H9 (cell line): Measurements from ENCODE around the gene KCNAB2. TPM values are rescaled to one million over a fixed set of nuclear protein-coding genes. Genes with fewer than 3 reads are reported as not detected.
A peak's percentile ranks its signal among the peaks of the same experiment; 100 is the strongest.

ENCODE experiments used
- DNase-seq: peaks from one replicate; pipeline ENCODE4 v3.0.0-alpha.2; 2017
- H2AFZ ChIP-seq: one replicate; pipeline ENCODE4 v1.6.1; 2013; ENCODE audit warnings: mild to moderate bottlenecking, low read length, control low read depth, moderate library complexity
- H2AK5ac ChIP-seq: 2 replicates; pipeline ENCODE4 v1.6.1; 2013; ENCODE audit warnings: low read length, control low read depth, mixed read lengths; ENCODE audit not compliant: insufficient read length
- H2BK120ac ChIP-seq: one replicate; pipeline ENCODE4 v1.6.1; 2013; ENCODE audit warnings: low read depth, mild to moderate bottlenecking, low read length, control low read depth, inconsistent platforms; ENCODE audit not compliant: poor library complexity, severe bottlenecking
- H2BK12ac ChIP-seq: 2 replicates; pipeline ENCODE4 v1.6.1; 2013; ENCODE audit warnings: low read length, control low read depth, mixed read lengths, low read depth; ENCODE audit not compliant: insufficient read length
- H2BK15ac ChIP-seq: 2 replicates; pipeline ENCODE4 v1.6.1; 2013; ENCODE audit warnings: low read depth, low read length, control low read depth
- H2BK20ac ChIP-seq: one replicate; pipeline ENCODE4 v1.6.1; 2013; ENCODE audit warnings: low read depth, mild to moderate bottlenecking, low read length, control low read depth, inconsistent platforms; ENCODE audit not compliant: poor library complexity, severe bottlenecking
- H2BK5ac ChIP-seq: 2 replicates; pipeline ENCODE4 v1.6.1; 2013; ENCODE audit warnings: low read length, control low read depth, mixed read lengths; ENCODE audit not compliant: insufficient read length
- H3K14ac ChIP-seq: 2 replicates; pipeline ENCODE4 v1.6.1; 2013; ENCODE audit warnings: low read length, control low read depth; ENCODE audit not compliant: insufficient read depth
- H3K18ac ChIP-seq: 2 replicates; pipeline ENCODE4 v1.6.1; 2013; ENCODE audit warnings: low read depth, mild to moderate bottlenecking, mixed read lengths, low read length, control low read depth; ENCODE audit not compliant: insufficient read length
- H3K23ac ChIP-seq: 2 replicates; pipeline ENCODE4 v1.6.1; 2013; ENCODE audit warnings: low read length, control low read depth, mixed read lengths, low read depth; ENCODE audit not compliant: insufficient read length
- H3K23me2 ChIP-seq: 2 replicates; pipeline ENCODE4 v1.6.1; 2013; ENCODE audit warnings: low read depth, mild to moderate bottlenecking, mixed read lengths, low read length, control low read depth; ENCODE audit not compliant: insufficient read length, poor library complexity, severe bottlenecking
- H3K27ac ChIP-seq: 2 replicates; pipeline ENCODE4 v1.5.1; 2013; ENCODE audit warnings: low read length, control low read depth, mixed read lengths, low read depth; ENCODE audit not compliant: insufficient read length
- H3K27me3 ChIP-seq: 2 replicates; pipeline ENCODE4 v1.6.1; 2013; ENCODE audit warnings: low read length, control low read depth, inconsistent platforms; ENCODE audit not compliant: insufficient read depth
- H3K4ac ChIP-seq: 2 replicates; pipeline ENCODE4 v1.6.1; 2013; ENCODE audit warnings: low read depth, mild to moderate bottlenecking, control low read depth, inconsistent platforms, low read length, moderate library complexity
- H3K4me1 ChIP-seq: 2 replicates; pipeline ENCODE4 v1.6.1; 2013; ENCODE audit warnings: low read length, control low read depth, inconsistent platforms; ENCODE audit not compliant: insufficient read depth
- H3K4me2 ChIP-seq: 2 replicates; pipeline ENCODE4 v1.6.1; 2013; ENCODE audit warnings: low read length, control low read depth, mixed read lengths; ENCODE audit not compliant: insufficient read length, insufficient read depth
- H3K56ac ChIP-seq: 2 replicates; pipeline ENCODE4 v1.6.1; 2013; ENCODE audit warnings: low read depth, mild to moderate bottlenecking, mixed read lengths, low read length, control low read depth; ENCODE audit not compliant: insufficient read length
- H3K79me1 ChIP-seq: 2 replicates; pipeline ENCODE4 v1.6.1; 2013; ENCODE audit warnings: low read depth, mild to moderate bottlenecking, moderate library complexity, low read length, control low read depth, inconsistent platforms; ENCODE audit not compliant: insufficient read depth, poor library complexity, severe bottlenecking
- H3K79me2 ChIP-seq: 2 replicates; pipeline ENCODE4 v1.6.1; 2013; ENCODE audit warnings: low read length, control low read depth, inconsistent platforms; ENCODE audit not compliant: insufficient read depth
- H3K9ac ChIP-seq: 2 replicates; pipeline ENCODE4 v1.6.1; 2013; ENCODE audit warnings: low read length, control low read depth, mixed read lengths; ENCODE audit not compliant: insufficient read length; ENCODE audit errors: extremely low read depth
- H3K9me3 ChIP-seq: one replicate; pipeline ENCODE4 v1.6.1; 2013; ENCODE audit warnings: low read depth, low read length, inconsistent platforms; ENCODE audit not compliant: control insufficient read depth
- H3T11ph ChIP-seq: one replicate; pipeline ENCODE4 v1.6.1; 2013; ENCODE audit warnings: mild to moderate bottlenecking, low read length, control low read depth, inconsistent platforms
- H4K20me1 ChIP-seq: one replicate; pipeline ENCODE4 v1.6.1; 2013; ENCODE audit not compliant: control insufficient read depth, insufficient read length, insufficient read depth
- H4K5ac ChIP-seq: 2 replicates; pipeline ENCODE4 v1.6.1; 2013; ENCODE audit warnings: low read depth, mild to moderate bottlenecking, mixed read lengths, low read length, control low read depth; ENCODE audit not compliant: insufficient read length
- H4K8ac ChIP-seq: replicated peaks from 2 replicates; pipeline ENCODE4 v1.6.1; 2013; ENCODE audit warnings: low read length, control low read depth, mixed read lengths, low read depth; ENCODE audit not compliant: insufficient read length
- H4K91ac ChIP-seq: 2 replicates; pipeline ENCODE4 v1.6.1; 2013; ENCODE audit warnings: low read depth, mild to moderate bottlenecking, moderate library complexity, mixed read lengths, low read length, control low read depth; ENCODE audit not compliant: insufficient read length
- H3K27ac Mint-ChIP-seq, 3 experiments: 2 replicates in 2 of 3; 3 replicates in 1 of 3; pipeline ENCODE4 v1.8.0; 2020 to 2021; ENCODE audit warnings: mixed read lengths in 3 of 3, mild to moderate bottlenecking in 1 of 3, moderate library complexity in 1 of 3
- H3K27me3 Mint-ChIP-seq: 2 replicates; pipeline ENCODE4 v1.8.0; 2021; ENCODE audit warnings: low read depth, mild to moderate bottlenecking, moderate library complexity, mixed read lengths
- H3K36me3 Mint-ChIP-seq, 3 experiments: 2 replicates in 2 of 3; 3 replicates in 1 of 3; pipeline ENCODE4 v1.8.0; 2020 to 2021; ENCODE audit warnings: low read depth in 3 of 3, mixed read lengths in 3 of 3; ENCODE audit not compliant: insufficient read depth in 1 of 3
- H3K4me1 Mint-ChIP-seq, 2 experiments: 2 replicates each; pipeline ENCODE4 v1.8.0; 2020; ENCODE audit warnings: mixed read lengths in 2 of 2
- H3K4me3 Mint-ChIP-seq, 2 experiments: 2 replicates in 1 of 2; 3 replicates in 1 of 2; pipeline ENCODE4 v1.8.0; 2020 to 2021; ENCODE audit warnings: mild to moderate bottlenecking in 2 of 2, mixed read lengths in 2 of 2, moderate library complexity in 1 of 2
- H3K9me3 Mint-ChIP-seq, 2 experiments: 2 replicates in 1 of 2; 3 replicates in 1 of 2; pipeline ENCODE4 v1.8.0; 2020; ENCODE audit warnings: mild to moderate bottlenecking in 2 of 2, mixed read lengths in 2 of 2, moderate library complexity in 1 of 2
- WGBS: extraction: QIAGEN DNeasy Blood & Tissue Kit; methylation state at CpG from one replicate; pipeline ENCODE4 v1.1.7; 2013; ENCODE audit warnings: missing lambda C conversion rate, low lambda C conversion rate, mixed read lengths; ENCODE audit not compliant: insufficient read length; ENCODE audit errors: extremely low coverage; 5-methylcytosine and 5-hydroxymethylcytosine counted together
- total RNA-seq: library from RNA; stranded (reverse); gene quantifications from 2 replicates; pipeline ENCODE4 v1.2.1, GENCODE V29; 2021
- TF ChIP-seq, protein P1 (sequence below): fragments of 200-600 bp; sonication (generic); conservative IDR thresholded peaks from 3 replicates; pipeline ENCODE4 v1.8.0; 2021; ENCODE audit warnings: antibody characterized with exemption, mild to moderate bottlenecking

Gene KCNAB2
- total RNA-seq, 1 experiment from 2014 or later: 8.3 TPM

DNA sequence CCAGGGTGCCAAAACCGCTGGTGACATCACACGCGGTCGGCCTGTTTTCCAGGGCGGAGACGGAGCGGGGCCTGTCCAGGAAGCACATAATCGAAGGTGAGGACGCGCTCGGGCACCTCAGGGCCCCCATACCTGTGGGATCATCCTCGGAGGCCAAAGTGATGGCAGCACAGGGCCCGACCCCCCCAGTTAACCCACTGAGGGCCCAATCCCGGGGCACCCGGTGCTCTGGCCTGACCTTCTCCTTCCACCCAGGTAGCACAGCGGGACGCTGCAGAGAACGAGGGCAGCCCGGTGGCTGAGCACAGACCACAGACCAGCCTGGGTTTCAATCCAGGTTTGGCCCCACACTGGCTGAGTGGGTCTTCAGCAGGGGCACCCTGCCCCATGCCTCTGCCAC lies 43.3 kb downstream of the KCNAB2 start:
- WGBS: no CpG with 5 or more reads among the region's 19 CpGs
- Mint-ChIP-seq H3K9me3 (no peaks in the 10 kb centered on the region), H3K27ac (peak overlapping the region in 1 of 3 experiments; percentile 57; a peak in 2 of 7 replicates), H3K4me3 (no peak overlapping the region), H3K4me1 (peaks cover 3% of the 10 kb centered on the region in 2 experiments; a peak in 3 of 4 replicates), H3K36me3 (no peaks in the 10 kb centered on the region), H3K27me3 (no peaks in the 10 kb centered on the region)
- Histone ChIP-seq H3K4ac (no peak overlapping the region), H3K56ac (no peak overlapping the region), H3K27me3 (no peaks in the 10 kb centered on the region; the same call in 1 of the 2 replicates), H4K5ac (no peak overlapping the region), H4K91ac (no peak overlapping the region), H3K14ac (no peak overlapping the region), H2BK20ac (no peak overlapping the region), H2AFZ (no peak overlapping the region), H3K79me1 (no peaks in the 10 kb centered on the region), H3K9ac (no peak overlapping the region), H2BK120ac (no peak overlapping the region), H3K23ac (no peak overlapping the region), H3K27ac (no peak overlapping the region), H3K4me1 (no peaks in the 10 kb centered on the region), H4K8ac (no peak overlapping the region), H2BK12ac (no peak overlapping the region), H3K4me2 (no peak overlapping the region), H2AK5ac (no peak overlapping the region), H3K9me3 (no peaks in the 10 kb centered on the region), H2BK15ac (no peak overlapping the region), H3K18ac (no peak overlapping the region), H3K79me2 (no peaks in the 10 kb centered on the region), H3K23me2 (no peaks in the 10 kb centered on the region), H2BK5ac (no peak overlapping the region), H4K20me1 (no peaks in the 10 kb centered on the region), H3T11ph (no peak overlapping the region)
- no peak for DNase-seq
- TF ChIP-seq, protein P1, sequence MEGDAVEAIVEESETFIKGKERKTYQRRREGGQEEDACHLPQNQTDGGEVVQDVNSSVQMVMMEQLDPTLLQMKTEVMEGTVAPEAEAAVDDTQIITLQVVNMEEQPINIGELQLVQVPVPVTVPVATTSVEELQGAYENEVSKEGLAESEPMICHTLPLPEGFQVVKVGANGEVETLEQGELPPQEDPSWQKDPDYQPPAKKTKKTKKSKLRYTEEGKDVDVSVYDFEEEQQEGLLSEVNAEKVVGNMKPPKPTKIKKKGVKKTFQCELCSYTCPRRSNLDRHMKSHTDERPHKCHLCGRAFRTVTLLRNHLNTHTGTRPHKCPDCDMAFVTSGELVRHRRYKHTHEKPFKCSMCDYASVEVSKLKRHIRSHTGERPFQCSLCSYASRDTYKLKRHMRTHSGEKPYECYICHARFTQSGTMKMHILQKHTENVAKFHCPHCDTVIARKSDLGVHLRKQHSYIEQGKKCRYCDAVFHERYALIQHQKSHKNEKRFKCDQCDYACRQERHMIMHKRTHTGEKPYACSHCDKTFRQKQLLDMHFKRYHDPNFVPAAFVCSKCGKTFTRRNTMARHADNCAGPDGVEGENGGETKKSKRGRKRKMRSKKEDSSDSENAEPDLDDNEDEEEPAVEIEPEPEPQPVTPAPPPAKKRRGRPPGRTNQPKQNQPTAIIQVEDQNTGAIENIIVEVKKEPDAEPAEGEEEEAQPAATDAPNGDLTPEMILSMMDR: no peak
